Subcutaneous adipose tissue (tissue), 4 donors: ENCODE data around the gene QPCT. TPM values are rescaled to one million over a fixed set of nuclear protein-coding genes. Genes with fewer than 3 reads are reported as not detected.

Experiments used
- total RNA-seq, 4 donors: library from RNA; depleted of rRNA; stranded (reverse); fragments of >200 nt; gene quantifications; one replicate each; pipeline ENCODE4 v1.1.0, GENCODE V29; 2016
- TF ChIP-seq, protein P1 (sequence below): fragments of 450-650 bp; IDR thresholded peaks from one replicate; pipeline ENCODE4 v1.5.1; 2016; ENCODE audit warnings: low read depth, mild to moderate bottlenecking, control low read depth, antibody characterized with exemption, moderate library complexity

Gene QPCT
- 10 to 100 TPM in 1 of 4 donors, 1 to 10 TPM in 3; 2.4 to 15.6 (median 5.1) TPM for total RNA-seq

DNA sequence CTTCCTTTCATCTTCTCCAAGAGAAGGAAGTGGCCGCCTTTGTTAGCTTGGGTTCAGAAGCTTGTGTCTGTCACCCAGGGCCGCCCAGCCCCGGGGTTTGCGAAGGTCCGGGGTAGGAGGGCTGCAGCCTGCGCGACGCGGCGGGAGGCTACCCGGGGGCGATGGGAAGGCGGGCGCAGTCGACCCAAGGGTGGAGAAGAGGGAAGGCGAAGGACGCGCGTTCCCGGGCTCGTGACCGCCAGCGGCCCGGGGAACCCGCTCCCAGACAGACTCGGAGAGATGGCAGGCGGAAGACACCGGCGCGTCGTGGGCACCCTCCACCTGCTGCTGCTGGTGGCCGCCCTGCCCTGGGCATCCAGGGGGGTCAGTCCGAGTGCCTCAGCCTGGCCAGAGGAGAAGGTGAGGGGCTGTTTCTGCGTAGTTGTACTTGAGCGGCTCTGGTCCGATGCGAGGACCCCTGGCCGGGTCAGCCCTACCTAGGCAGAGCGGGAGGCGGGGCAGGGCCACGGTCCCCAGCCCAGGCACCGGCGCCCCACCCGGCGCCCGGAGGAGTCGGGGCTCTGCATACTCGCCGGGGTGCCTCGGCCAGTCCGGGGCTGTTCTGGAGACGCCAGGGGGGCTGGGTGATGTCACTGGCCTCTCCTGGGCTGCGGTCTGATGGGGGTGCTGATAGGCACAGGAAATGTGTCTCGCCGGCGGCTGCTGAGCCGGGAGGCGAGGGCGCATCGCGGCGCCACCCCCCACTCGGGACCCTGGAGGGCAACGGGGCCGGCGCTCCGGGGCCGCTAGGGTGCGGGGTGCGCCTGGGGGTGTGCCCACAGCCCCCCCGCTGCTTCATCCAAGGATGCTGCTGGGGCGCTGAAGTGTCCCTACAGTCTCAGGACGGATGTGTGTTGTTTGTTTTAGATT, at the start of gene QPCT:
Gene QPCT (plus strand): TSS at position 178 of the 909 bp plus-strand sequence. CDS start 102 bp downstream, at position 280.
- TF ChIP-seq, protein P1, sequence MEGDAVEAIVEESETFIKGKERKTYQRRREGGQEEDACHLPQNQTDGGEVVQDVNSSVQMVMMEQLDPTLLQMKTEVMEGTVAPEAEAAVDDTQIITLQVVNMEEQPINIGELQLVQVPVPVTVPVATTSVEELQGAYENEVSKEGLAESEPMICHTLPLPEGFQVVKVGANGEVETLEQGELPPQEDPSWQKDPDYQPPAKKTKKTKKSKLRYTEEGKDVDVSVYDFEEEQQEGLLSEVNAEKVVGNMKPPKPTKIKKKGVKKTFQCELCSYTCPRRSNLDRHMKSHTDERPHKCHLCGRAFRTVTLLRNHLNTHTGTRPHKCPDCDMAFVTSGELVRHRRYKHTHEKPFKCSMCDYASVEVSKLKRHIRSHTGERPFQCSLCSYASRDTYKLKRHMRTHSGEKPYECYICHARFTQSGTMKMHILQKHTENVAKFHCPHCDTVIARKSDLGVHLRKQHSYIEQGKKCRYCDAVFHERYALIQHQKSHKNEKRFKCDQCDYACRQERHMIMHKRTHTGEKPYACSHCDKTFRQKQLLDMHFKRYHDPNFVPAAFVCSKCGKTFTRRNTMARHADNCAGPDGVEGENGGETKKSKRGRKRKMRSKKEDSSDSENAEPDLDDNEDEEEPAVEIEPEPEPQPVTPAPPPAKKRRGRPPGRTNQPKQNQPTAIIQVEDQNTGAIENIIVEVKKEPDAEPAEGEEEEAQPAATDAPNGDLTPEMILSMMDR, result no peak

DNA sequence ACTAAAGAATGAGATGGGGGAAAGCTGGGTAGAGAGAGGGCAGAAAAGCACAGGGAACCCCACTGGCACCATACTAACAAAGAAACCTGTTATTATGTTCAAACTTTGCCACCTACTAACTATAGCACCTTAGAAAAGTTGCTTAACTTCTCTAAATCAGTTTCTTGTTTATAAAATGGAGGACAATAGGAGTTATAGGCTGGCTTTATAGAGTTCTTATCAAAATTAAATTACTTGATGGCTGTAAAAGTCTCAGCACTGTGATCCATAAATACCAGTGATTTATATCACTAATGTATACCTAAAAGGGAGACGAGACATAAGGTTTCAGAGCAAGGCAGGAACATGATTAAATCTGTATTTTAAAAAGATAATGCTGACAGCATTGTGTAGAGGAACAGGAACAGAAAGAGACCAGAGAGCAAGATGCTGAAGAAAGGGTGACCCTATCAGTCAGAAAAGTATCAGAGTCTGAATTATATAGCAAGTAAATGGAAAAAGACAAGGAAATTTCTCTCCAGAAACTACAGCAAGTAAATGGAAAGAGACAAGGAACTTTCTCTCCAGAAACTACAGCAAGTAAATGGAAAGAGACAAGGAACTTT, 48.9 kb upstream of the QPCT start:
- TF ChIP-seq, protein P1, result no peak

DNA sequence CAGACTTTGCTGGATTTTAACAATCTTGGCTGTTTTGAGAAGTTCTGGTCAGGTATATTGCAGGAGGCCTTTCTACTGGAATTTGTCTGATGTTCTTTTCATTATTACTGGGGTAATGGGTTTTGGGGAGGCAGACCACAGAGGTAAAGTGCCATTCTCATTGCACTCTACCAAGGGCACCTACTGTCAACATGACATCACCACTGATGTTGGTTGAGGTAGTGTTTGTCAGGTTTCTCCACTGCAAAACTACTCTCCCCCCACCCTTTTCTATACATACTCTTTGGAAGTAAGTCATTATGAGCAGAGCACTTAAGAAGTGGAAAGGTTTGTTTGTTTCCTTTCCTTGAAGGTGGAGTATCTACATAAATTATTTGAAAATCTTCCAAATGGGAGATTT, 46.8 kb upstream of the QPCT start:
- TF ChIP-seq, protein P1, result no peak

DNA sequence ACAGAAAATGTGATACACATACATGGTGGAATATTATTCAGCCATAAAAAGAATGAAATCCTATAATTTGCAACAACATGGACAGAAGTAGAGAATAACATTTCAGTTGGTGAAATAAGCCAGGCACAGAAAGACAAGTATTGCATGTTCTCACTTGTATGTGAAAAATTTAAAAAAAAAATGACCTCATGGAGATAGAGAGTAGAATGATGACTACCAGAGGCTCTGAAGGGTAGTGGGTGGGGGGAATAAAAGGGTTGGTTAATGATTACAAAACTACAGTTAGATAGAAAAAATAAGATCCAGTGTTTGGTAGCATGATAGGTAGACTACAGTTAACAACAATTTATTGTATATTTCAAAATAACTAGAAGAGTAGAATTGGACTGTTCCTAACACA, 44.3 kb upstream of the QPCT start:
- TF ChIP-seq, protein P1, result no peak

DNA sequence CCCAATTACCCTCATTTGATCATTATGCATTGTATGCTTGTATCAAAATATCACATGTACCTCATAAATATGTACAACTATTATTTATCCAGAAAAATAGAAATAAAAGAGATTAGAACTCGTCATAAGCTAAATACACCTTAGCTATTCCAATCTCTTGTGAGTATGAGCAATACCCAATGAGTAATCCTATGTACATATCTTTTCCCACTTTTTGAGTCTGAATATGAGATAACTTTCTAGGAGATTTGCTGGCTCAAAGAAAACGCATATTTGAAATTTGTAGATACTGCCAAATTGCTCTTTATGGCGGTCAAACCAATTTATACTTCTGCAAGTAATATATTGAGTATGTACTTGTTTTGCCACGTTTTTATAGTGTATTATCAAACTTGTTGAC, 43.9 kb upstream of the QPCT start:
- TF ChIP-seq, protein P1, result no peak

DNA sequence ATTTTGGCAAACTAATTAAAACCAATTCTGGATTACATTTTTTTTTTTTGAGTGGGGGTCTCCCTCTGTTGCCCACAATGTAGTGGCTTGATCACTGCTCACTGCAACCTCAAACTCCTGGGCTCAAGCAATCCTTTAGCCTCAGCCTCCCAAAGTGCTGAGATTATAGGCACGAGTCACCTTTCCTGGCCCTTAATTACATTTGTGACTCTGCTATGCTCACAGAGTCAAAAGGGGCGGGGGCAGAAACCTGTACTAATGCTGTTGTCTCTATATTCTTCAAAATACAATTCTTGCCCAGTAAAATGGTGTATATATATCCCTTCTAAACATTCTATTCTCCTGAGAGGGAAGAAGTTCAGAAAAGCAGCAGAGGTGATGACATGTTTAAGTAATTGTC, 43.0 kb upstream of the QPCT start:
- TF ChIP-seq, protein P1, result no peak

DNA sequence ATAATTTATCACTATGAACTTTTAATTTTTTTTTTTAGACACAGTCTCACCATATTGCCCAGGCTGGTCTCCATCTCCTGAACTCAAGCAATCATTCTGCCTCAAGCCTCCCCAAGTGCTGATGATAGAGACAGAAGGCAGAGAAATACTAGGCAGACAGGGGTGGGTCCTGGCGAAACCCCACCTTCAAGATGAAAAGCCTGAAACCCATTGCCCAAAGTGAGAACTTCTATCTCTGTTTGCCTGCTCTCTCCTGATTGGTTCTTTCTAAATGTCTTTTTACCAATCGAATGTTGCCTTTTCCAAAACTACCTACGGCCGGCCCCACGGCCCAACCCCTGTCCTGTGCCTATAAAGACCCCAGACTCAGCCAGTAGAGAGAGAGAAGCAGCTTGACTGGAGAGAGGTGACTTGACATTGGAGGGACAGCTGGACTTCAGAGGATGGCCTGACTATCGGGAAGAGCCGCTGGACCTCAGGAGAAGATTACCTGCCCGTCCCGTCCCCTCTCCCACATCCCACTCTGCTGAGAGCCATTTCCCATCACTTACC, 41.7 kb upstream of the QPCT start:
- TF ChIP-seq, protein P1, result no peak
